Activated CD4-positive, alpha-beta T cell treated with anti-CD3 and anti-CD28 coated beads, Interleukin-2, Interleukin-6, amounts not matched to agents 100 ng/mL and 50 ng/mL, durations not matched to agents 16 hours and 8 hours (primary cell): ENCODE measurements around the gene SLC38A3.
A peak's percentile ranks its signal among the peaks of the same experiment; 100 is the strongest.

Source experiments
- DNase-seq: peaks from one replicate; pipeline ENCODE4 v3.0.0-alpha.2; 2020

SLC38A3 gene

GRCh38 chr3:50169232-50169832 lies 35.7 kb upstream of the SLC38A3 start:
- no peak for DNase-seq

- DNase-seq, result no peak
Measured at GRCh38 chr3:50169858-50170257, 35.2 kb upstream of the SLC38A3 start.

GRCh38 chr3:50170689-50171088 lies 34.4 kb upstream of the SLC38A3 start:
- DNase-seq, result no peak

- no peak for DNase-seq
Measured at GRCh38 chr3:50171540-50172301, 33.4 kb upstream of the SLC38A3 start.

- DNase-seq, result no peak
Measured at GRCh38 chr3:50172626-50173220, 32.3 kb upstream of the SLC38A3 start.

- no peak for DNase-seq
Measured at GRCh38 chr3:50173685-50174516, 31.2 kb upstream of the SLC38A3 start.

GRCh38 chr3:50174517-50174895 lies 30.6 kb upstream of the SLC38A3 start:
- no peak for DNase-seq

GRCh38 chr3:50174947-50175524 lies 30.0 kb upstream of the SLC38A3 start:
- DNase-seq, result no peak

- no peak for DNase-seq
Measured at GRCh38 chr3:50177346-50177745, 27.7 kb upstream of the SLC38A3 start.

GRCh38 chr3:50179710-50180109 lies 25.4 kb upstream of the SLC38A3 start:
- no peak for DNase-seq

GRCh38 chr3:50181985-50182384 lies 23.1 kb upstream of the SLC38A3 start:
- no peak for DNase-seq

- DNase-seq, result no peak
Measured at GRCh38 chr3:50182533-50183099, 22.5 kb upstream of the SLC38A3 start.

GRCh38 chr3:50183755-50184154 lies 21.3 kb upstream of the SLC38A3 start:
- DNase-seq, result no peak

GRCh38 chr3:50184242-50184978 lies 20.7 kb upstream of the SLC38A3 start:
- DNase-seq, result no peak

- DNase-seq, result no peak
Measured at GRCh38 chr3:50185230-50185629, 19.8 kb upstream of the SLC38A3 start.

GRCh38 chr3:50186096-50186495 lies 19.0 kb upstream of the SLC38A3 start:
- DNase-seq, result no peak

GRCh38 chr3:50187750-50188149 lies 17.3 kb upstream of the SLC38A3 start:
- DNase-seq, result no peak

GRCh38 chr3:50189274-50189673 lies 15.8 kb upstream of the SLC38A3 start:
- DNase-seq, result peak; percentile 65

- no peak for DNase-seq
Measured at GRCh38 chr3:50189989-50190388, 15.1 kb upstream of the SLC38A3 start.

GRCh38 chr3:50190936-50191660 lies 14.0 kb upstream of the SLC38A3 start, which contains the start of gene GNAT1:
Gene GNAT1 (plus strand): TSS chr3:50191610. CDS start chr3:50191726, 116 bp downstream.
- no peak for DNase-seq

- DNase-seq, result no peak
Measured at GRCh38 chr3:50192124-50192523, 12.9 kb upstream of the SLC38A3 start.
